ENCODE measurements around the gene LETM1.

DNA sequence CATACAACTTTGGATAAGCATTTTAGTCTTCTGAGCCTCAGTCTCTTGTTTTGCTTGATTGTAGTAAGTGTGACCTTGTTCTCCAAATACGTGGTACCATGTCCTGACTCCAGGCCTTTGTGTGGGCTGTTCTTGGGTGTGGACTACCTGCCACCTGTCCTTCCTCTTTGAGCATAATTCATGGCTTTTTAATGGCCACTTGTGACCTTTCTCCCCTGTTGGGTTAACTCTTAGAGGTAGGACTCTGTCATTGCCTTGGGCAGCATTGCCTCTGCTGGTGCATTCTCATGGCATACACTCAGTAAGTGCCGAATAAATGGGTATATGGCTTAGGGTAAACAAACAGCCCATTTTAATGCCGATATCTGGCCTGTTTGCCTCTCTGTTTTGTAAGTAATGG is 18.2 kb upstream of the LETM1 start:
- TF ChIP-seq POLR2A (IDR thresholded peaks at IDR 0.05; ENCODE audit: low read depth, low read length): no peak
- no peak for TF ChIP-seq POLR2AphosphoS5 (IDR thresholded peaks at IDR 0.05; ENCODE audit: low read depth, low read length)
- no peak for TF ChIP-seq POU2F2 (IDR thresholded peaks at IDR 0.05; ENCODE audit: low read depth, low read length)
- TF ChIP-seq TAF1 (IDR thresholded peaks at IDR 0.05; ENCODE audit: low read depth, low read length): no peak
